ENCODE data around the gene ZNF331.

The ZNF331 gene

GRCh38 chr19:53521373-53522202 lies 16.4 kb upstream of the ZNF331 start:
- no peak for DNase-seq

GRCh38 chr19:53525922-53526321 lies 12.0 kb upstream of the ZNF331 start:
- DNase-seq = no peak

GRCh38 chr19:53530622-53531021 lies 7.3 kb upstream of the ZNF331 start:
- DNase-seq = no peak

- DNase-seq = no peak
These were observed 6.5 kb upstream of the ZNF331 start for GRCh38 chr19:53531457-53531856.

- DNase-seq = no peak
These were observed 5.6 kb upstream of the ZNF331 start for GRCh38 chr19:53532362-53532761.

- no peak for DNase-seq
These were observed 1.8 kb upstream of the ZNF331 start for GRCh38 chr19:53536225-53536548.

- DNase-seq = no peak
These were observed 824 bp upstream of the ZNF331 start for GRCh38 chr19:53537121-53537520.

GRCh38 chr19:53538378-53539109 lies 599 bp downstream of the ZNF331 start:
- DNase-seq = no peak

- DNase-seq = no peak
These were observed 2.1 kb downstream of the ZNF331 start for GRCh38 chr19:53540091-53540490.

- DNase-seq = no peak
These were observed 4.0 kb downstream of the ZNF331 start for GRCh38 chr19:53541971-53542370.

GRCh38 chr19:53545271-53546065 lies 7.5 kb downstream of the ZNF331 start:
- no peak for DNase-seq

- DNase-seq = no peak
These were observed 9.0 kb downstream of the ZNF331 start for GRCh38 chr19:53546758-53547513.

GRCh38 chr19:53549340-53549739 lies 11.4 kb downstream of the ZNF331 start:
- no peak for DNase-seq

GRCh38 chr19:53552001-53552721 lies 14.2 kb downstream of the ZNF331 start:
- DNase-seq = no peak

GRCh38 chr19:53553156-53553555 lies 15.2 kb downstream of the ZNF331 start:
- no peak for DNase-seq

- DNase-seq = peak in 1 of 2 experiments; percentile 44
These were observed 16.2 kb downstream of the ZNF331 start for GRCh38 chr19:53553865-53554791.

- no peak for DNase-seq
These were observed 16.9 kb downstream of the ZNF331 start for GRCh38 chr19:53554804-53555203.

- no peak for DNase-seq
These were observed 17.4 kb downstream of the ZNF331 start for GRCh38 chr19:53555352-53555751.

- DNase-seq = no peak
These were observed 33.4 kb downstream of the ZNF331 start for GRCh38 chr19:53571339-53571738.

GRCh38 chr19:53576941-53577653 lies 39.2 kb downstream of the ZNF331 start:
- no peak for DNase-seq

Data from cerebellar nuclear complex (tissue), 1 donor.